ENCODE data around the gene AP4M1.
"Not testable (repeated sequence)": the region's sequence is repeated elsewhere in the genome, so short reads cannot be mapped to it uniquely, and the experiment has no call there.

AP4M1 gene

DNA sequence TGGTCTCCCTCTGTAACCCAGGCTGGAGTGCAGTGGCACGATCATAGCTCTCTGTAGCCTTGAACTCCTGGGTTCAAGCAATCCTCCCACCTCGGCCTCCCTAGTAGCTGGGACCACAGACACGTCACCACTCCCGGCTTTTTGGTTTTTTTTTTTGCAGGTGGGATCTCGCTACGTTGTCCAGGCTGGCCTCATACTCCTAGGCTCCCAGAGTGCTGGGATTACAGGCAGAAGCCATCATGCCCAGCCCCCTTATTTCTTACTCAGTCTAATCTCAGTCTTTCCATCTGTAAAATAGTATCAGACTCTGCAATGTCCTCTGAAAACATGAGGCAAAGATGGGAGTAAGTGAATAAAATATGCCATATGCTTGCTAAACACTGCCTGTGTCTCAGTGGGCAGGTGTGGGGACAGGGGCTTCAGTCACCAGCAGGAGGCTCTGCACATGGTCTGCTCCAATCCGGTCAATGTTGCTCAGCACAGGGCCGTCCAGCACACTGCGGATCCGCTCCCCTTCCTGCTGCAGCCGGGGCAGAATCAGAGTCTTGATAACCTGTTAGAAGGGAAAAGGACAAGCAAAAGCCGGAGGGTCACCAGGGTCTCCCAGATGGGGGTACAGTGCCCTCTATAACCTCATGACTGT lies 8.2 kb downstream of the AP4M1 start:
- no peak for DNase-seq

GRCh38 chr7:100111156-100111555 lies 9.7 kb downstream of the AP4M1 start:
- no peak for DNase-seq

- DNase-seq = no peak
These were observed 10.5 kb downstream of the AP4M1 start for GRCh38 chr7:100111914-100112313.

GRCh38 chr7:100115026-100115425 lies 13.6 kb downstream of the AP4M1 start:
- no peak for DNase-seq

DNA sequence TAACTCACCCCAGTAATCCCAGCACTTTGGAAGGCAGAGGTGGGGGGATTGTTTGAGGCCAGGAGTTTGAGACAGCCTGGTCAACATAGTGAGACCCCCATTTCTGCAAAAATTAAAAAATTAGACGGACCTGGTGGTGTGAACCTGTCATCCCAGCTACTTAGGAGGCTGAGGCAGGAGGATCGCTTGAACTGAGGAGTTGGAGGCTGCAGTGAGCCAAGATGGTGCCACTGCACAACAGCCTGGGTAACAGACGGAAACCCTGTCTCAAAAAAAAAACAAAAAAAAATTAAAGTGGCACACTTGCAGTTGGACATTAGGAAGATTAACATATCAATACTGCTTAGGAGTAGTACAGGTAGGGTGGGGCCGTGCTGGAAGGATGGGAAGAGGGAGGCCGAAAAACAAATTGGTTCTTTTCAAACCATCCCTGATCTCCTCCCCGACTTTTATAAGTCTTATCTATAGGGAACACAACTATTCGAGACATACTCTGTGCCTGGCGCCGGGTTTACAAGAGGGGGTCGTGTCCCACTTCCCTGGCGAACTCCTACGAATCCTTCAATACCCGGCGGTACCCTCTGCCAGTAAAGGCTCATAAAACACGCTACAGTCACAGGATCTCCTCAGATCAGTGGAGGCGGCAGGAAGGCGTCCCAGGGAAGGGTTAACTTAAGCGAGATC lies 17.1 kb downstream of the AP4M1 start:
- no peak for DNase-seq

- peak; percentile 96 for DNase-seq
These were observed 17.9 kb downstream of the AP4M1 start, which contains the start of the genes CNPY4 and TAF6 for GRCh38 chr7:100119072-100119969. TSS of gene CNPY4 (plus strand) at chr7:100119634. CDS start at chr7:100119745, 111 bp downstream. TSS of gene TAF6 (minus strand) at chr7:100119358. CDS start at chr7:100114209, 5,149 bp downstream.

- DNase-seq = no peak
These were observed 18.7 kb downstream of the AP4M1 start for GRCh38 chr7:100119970-100120732.

DNA sequence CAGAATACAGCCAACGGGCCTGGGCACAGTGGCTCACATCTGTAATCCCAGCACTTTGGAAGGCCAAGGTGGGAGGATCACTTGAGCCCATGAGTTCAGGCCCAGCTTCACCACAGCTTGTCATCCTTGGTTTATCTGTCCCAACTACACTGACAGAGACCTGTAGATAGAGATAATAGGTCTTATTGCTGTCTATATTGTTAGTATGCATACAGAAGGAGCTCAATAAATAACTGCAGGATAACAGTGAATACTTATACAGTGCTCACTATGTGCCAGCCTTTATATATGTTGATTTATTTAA lies 19.2 kb downstream of the AP4M1 start:
- no peak for DNase-seq

- no peak for DNase-seq
These were observed 20.6 kb downstream of the AP4M1 start for GRCh38 chr7:100122067-100122466.

GRCh38 chr7:100122568-100122967 lies 21.1 kb downstream of the AP4M1 start:
- DNase-seq = no peak

GRCh38 chr7:100124301-100125230 lies 23.1 kb downstream of the AP4M1 start:
- DNase-seq = no peak

DNA sequence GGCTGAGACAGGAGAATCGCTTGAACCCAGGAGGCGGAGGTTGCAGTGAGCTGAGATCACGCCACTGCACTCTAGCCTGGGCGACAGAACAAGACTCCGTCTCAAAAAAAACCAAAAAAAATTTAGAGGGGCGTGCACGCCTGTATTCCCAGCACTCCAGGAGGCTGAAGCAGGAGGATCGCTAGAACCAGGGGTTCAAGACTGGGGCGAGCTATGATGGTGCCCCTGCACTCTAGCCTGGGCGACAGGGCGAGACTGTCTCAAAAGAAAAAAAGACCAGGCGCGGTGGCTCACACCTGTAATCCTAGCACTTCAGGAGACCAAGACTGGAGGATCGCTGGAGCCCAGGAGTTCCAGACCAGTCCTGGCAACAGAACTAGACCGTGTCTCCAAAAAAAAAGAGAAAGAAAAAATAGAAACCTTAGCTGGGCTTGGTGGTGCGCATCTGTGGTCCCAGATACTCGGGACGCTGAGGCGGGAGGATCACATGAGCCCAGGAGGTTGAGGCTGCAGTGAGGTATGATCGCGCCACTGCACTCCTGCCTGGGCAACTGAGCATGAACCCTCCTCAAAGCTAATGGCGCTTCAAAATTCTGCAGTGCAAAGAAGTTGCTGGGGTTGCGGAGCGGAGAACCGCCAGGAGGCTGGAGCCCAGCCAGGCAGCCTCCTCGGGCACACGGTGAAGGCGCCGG lies 24.9 kb downstream of the AP4M1 start:
- DNase-seq = no peak

- DNase-seq = peak; percentile 98
These were observed 25.8 kb downstream of the AP4M1 start, which contains the start of gene MBLAC1 for GRCh38 chr7:100126931-100127865. TSS of gene MBLAC1 (plus strand) at chr7:100126967. CDS start at chr7:100127396, 429 bp downstream.

GRCh38 chr7:100127866-100128636 lies 26.6 kb downstream of the AP4M1 start:
- peak; percentile 79 for DNase-seq

DNA sequence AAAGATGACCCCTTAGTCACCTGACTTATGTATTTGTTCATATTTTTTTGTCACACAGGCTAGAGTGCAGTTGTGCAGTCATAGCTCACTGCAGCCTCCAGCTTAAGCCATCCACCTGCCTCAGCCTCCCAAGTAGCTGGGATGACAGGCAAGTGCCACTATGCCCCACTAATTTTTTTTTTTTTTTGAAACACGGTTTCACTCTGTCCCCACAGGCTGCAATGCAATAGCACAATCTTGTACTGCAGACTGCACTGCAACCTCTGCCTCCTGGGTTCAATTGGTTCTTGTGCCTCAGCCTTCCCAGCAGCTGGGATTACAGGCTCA lies 27.2 kb downstream of the AP4M1 start:
- DNase-seq = no peak

GRCh38 chr7:100130220-100130607 lies 28.8 kb downstream of the AP4M1 start:
- DNase-seq = not testable (repeated sequence)

GRCh38 chr7:100130608-100131453 lies 29.4 kb downstream of the AP4M1 start:
- peak; percentile 96 for DNase-seq

DNA sequence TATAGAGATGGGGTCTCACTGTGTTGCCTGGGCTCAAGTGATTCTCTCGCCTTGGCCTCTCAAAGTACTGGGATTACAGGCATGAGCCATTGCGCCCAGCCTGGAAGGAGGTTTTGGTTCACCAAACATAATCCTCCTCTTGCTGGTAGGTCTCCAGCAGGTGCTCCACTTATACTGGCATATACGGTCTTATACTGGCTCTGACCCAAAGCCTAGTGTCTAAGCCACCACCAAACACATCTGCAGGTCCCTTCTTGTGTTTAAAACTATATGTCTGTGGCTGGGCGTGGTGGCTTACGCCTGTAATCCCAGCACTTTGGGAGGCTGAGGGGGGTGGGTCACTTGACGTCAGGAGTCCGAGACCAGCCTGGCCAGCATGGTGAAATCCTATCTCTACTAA lies 30.7 kb downstream of the AP4M1 start:
- no peak for DNase-seq

All from activated CD8-positive, alpha-beta memory T cell treated with anti-CD3 and anti-CD28 coated beads for 24 hours (primary cell).